ENCODE data around the gene SLC3A2.

DNA sequence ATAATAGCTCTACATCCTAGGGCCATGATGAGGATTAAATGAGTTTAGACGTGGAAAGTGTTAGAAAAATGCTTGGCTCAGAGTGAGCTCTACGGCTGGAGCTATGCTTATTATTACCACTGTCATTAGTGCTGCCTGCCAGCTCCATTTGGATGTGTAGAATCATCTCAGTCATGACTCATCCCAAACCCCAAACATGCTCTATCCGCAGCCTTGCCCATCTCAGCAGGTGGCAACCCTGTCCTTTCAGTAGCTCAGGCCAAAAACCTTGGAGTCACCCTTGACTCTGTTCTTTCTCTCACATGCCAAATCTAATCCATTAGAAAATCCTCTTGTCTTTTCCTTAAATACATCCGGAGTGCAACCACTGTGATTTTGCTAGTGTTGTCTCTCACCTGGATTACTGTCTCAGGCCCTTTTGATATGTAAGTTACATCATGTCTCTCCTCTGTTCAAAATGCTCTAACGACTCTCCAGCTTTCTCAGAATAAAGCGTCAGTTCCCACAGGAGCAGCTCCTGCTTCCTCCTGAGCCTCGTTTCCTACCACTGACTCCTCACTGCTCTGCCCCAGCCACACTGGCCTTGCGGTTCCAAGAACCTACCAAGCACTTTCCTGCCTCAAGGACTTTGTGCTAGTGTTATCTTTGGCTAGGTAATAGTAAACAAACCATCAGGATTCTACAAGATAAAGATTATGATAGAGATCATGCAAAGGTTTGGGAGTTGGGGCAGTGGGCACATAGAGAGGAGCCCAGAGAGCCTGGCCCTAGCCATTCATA lies 51.0 kb downstream of the SLC3A2 start:
- no peak for TF ChIP-seq EZH2 (IDR thresholded peaks at IDR 0.05; ENCODE audit: borderline replicate concordance, low read depth, low read length, severe bottlenecking)
- no peak for TF ChIP-seq CTCF (IDR thresholded peaks at IDR 0.05; ENCODE audit: extremely low read depth in 1 of 2, insufficient read depth in 1 of 2, low read depth in 1 of 2, low read length in 2 of 2)
- TF ChIP-seq FOS (IDR thresholded peaks at IDR 0.05; ENCODE audit: borderline replicate concordance, insufficient read depth, low read length): no peak
- TF ChIP-seq POLR2A (IDR thresholded peaks at IDR 0.05; ENCODE audit: low read depth, low read length): no peak
- TF ChIP-seq POLR2AphosphoS5 (IDR thresholded peaks at IDR 0.05; ENCODE audit: insufficient read depth, low read depth, low read length): no peak
- no peak for TF ChIP-seq MAX (IDR thresholded peaks at IDR 0.05; ENCODE audit: insufficient read depth, insufficient read length)
- no peak for TF ChIP-seq GATA2 (IDR thresholded peaks at IDR 0.05; ENCODE audit: insufficient read depth, insufficient read length, low read depth, low read length)
- no peak for TF ChIP-seq MYC (IDR thresholded peaks at IDR 0.05; ENCODE audit: low read depth, low read length)
- no peak for TF ChIP-seq JUN (IDR thresholded peaks at IDR 0.05; ENCODE audit: borderline replicate concordance, insufficient read depth, insufficient read length, low read depth)

Data from endothelial cell of umbilical vein (primary cell).